ENCODE results near the gene PARD6G.

PARD6G gene

GRCh38 chr18:80178935-80179818 is 68.1 kb downstream of the PARD6G start:
- DNase-seq, result peak in 1 of 2 donors; percentile 48
- intact Hi-C loops (cut with DNase I; ENCODE audit: low total_unique reads), result no loop called here
- Histone ChIP-seq H3K36me3 (no peaks in the 10 kb centered on the region), H3K4me1 (no peaks in the 10 kb centered on the region), H3K27me3 (no peaks in the 10 kb centered on the region), H3K27ac (no peak overlapping the region), H3K4me3 (no peak overlapping the region), H3K9me3 (no peaks in the 10 kb centered on the region)
- no peak for TF ChIP-seq CTCF (IDR thresholded peaks at IDR 0.05)

- DNase-seq, result no peak
- intact Hi-C loops (cut with DNase I; ENCODE audit: low total_unique reads), result no loop called here
- Histone ChIP-seq H3K4me1 (no peaks in the 10 kb centered on the region), H3K4me3 (no peak overlapping the region), H3K27me3 (no peaks in the 10 kb centered on the region), H3K9me3 (no peaks in the 10 kb centered on the region), H3K36me3 (no peaks in the 10 kb centered on the region), H3K27ac (no peak overlapping the region)
- no peak for TF ChIP-seq CTCF (IDR thresholded peaks at IDR 0.05)
These were observed 70.2 kb downstream of the PARD6G start for GRCh38 chr18:80177128-80177527.

- intact Hi-C loops (cut with DNase I; ENCODE audit: low total_unique reads), result no loop called here
- TF ChIP-seq CTCF (IDR thresholded peaks at IDR 0.05), result no peak
- no peak for DNase-seq
These were observed 70.8 kb downstream of the PARD6G start for GRCh38 chr18:80176334-80177073.

GRCh38 chr18:80175451-80176204 is 71.7 kb downstream of the PARD6G start:
- DNase-seq, result peak in 1 of 2 donors; percentile 51
- intact Hi-C loops (cut with DNase I; ENCODE audit: low total_unique reads), result no loop called here
- Histone ChIP-seq H3K4me3 (no peak overlapping the region), H3K27ac (no peak overlapping the region), H3K36me3 (no peaks in the 10 kb centered on the region), H3K9me3 (no peaks in the 10 kb centered on the region), H3K4me1 (peaks cover 0 to 6% (median 0%) of the 10 kb centered on the region in 4 donors), H3K27me3 (no peaks in the 10 kb centered on the region)
- TF ChIP-seq CTCF (IDR thresholded peaks at IDR 0.05), result no peak

More at GRCh38 chr18:80176334-80177073, 70.8 kb downstream of the PARD6G start:
- Histone ChIP-seq H3K4me3 (no peak overlapping the region), H3K27ac (no peak overlapping the region), H3K4me1 (peaks cover 0 to under 1% (median 0%) of the 10 kb centered on the region in 4 donors), H3K27me3 (no peaks in the 10 kb centered on the region), H3K9me3 (no peaks in the 10 kb centered on the region), H3K36me3 (no peaks in the 10 kb centered on the region)

- Histone ChIP-seq H3K27me3 (no peaks in the 10 kb centered on the region), H3K36me3 (no peaks in the 10 kb centered on the region), H3K27ac (no peak overlapping the region), H3K9me3 (no peaks in the 10 kb centered on the region), H3K4me1 (peaks cover 0 to 6% (median 0%) of the 10 kb centered on the region in 4 donors), H3K4me3 (no peak overlapping the region)
- intact Hi-C loops (cut with DNase I; ENCODE audit: low total_unique reads), result no loop called here
- DNase-seq, result peak in 1 of 2 donors; percentile 49
- no peak for TF ChIP-seq CTCF (IDR thresholded peaks at IDR 0.05)
These were observed 74.3 kb downstream of the PARD6G start for GRCh38 chr18:80173060-80173459.

All from tibial artery (tissue), 4 donors.